HG03025 (cell line): Measurements from ENCODE around the gene PGLYRP2.

Source experiments
- ATAC-seq: cut with Tn5 transposase; IDR thresholded peaks from one replicate; pipeline ENCODE4 v1.9.1; 2021; ENCODE audit warnings: mild to moderate bottlenecking, moderate library complexity; ENCODE audit not compliant: unreplicated experiment, low FRiP score

PGLYRP2 gene

DNA sequence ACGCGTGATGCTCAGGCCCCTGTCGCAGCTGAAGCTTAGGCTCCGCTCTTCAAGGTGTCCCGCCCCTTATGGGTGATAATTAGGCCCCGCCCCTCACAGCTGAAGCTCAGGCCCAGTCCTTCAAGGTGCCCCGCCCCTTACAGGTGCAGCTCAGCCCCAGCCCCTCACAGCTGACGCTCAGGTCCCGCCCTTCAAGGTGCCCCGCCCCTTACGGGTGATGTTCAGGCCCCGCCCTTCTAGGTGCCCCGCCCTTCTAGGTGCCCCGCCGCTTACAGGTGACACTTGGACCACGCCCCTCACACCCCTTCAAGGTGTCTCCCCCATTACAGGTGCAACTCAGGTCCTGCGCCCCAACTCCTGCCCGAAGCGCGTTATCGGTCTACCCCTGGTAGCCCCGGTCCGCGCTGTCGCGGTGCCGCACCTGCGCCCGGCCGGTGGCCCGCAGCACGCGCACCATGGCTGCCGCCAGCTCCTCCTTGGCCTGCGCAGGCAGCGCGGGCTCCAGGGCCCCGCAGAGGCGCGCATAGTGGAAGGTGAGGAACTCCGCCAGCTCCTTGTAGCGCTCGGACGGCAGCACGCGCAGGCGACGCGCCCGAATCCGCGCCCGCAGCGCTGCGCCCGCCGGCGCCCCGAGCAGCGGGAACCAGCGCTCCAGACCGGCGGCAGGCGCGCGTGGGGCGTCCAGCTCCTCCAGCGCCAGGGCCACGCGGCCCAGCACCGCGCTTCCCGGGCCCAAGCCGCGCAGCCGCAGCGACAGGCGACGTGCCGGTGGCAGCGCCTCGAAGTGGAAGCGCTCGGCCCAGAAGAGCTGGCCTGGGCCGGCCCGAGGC, 22.2 kb downstream of the PGLYRP2 start:
- ATAC-seq: no peak

GRCh38 chr19:15456441-15456840, 22.9 kb downstream of the PGLYRP2 start:
- ATAC-seq: no peak

- no peak for ATAC-seq
These were observed 23.3 kb downstream of the PGLYRP2 start for GRCh38 chr19:15455996-15456395.

GRCh38 chr19:15453906-15454860, 25.1 kb downstream of the PGLYRP2 start:
- ATAC-seq: no peak

GRCh38 chr19:15453091-15453578, 26.2 kb downstream of the PGLYRP2 start:
- no peak for ATAC-seq

DNA sequence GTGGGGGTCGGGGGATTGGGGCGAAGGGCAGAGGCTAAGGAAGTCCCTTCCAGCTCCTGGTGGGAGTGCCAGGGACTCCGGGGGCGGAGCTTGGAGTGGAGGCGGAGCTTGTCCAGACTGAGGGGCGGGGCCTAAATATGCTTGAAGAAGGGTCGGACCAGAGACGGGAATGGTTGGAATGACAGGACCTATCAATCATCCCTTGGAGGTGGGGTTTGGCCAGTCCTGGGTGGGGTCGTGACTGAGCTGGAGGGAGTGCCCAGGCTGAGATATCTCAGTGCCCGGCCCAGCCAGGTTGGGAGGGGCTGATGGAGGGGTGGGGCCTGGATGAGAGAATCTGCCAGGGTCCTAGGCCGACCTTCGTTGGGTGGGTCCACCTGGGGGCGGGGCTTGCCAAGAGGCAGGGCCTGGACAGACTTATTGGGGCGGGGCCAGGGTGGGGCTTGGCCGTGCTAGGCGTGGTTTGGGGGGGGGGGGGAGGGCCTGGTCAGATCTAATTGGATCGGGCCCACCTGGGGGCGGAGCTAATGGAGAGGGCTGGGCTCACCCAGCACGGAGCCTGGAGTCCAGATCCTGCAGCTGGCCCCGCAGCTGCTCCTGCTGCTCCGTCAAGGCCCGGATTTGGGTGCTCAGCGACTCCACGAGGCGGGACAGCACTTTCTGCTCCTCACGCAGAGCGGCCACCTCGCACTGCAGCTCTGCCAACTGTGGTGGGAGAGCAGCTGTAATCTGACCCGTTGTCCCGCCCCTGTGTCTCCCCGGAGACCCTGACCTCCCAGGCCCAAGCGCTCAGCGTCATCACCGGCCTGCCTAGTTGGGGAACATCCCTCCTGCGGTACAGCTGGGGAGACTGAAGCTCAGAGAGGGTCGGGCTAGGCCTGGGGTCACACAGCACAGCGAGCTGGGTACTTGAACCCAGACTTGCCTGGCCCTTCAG, 26.9 kb downstream of the PGLYRP2 start:
- ATAC-seq: no peak

DNA sequence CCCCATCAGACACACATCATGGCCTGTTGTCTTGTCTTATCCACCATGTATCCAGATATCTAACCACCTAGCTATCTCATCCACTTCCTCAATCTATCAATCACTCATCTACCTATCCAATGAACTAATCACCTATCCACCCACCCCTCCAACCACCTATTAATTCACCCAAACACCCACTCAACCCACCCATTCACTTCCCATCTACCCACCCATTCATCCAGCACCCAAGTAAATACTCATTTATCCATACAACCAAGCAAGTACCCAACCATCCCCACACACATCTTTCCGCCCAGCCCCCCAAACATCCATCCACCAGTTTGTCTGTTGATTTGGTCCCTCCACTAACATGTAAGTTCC, 28.8 kb downstream of the PGLYRP2 start:
- no peak for ATAC-seq

GRCh38 chr19:15449620-15450527, 29.4 kb downstream of the PGLYRP2 start, which contains the start of gene WIZ:
Gene WIZ (minus strand): TSS chr19:15449956. CDS start chr19:15448307, 1,649 bp downstream.
- no peak for ATAC-seq

DNA sequence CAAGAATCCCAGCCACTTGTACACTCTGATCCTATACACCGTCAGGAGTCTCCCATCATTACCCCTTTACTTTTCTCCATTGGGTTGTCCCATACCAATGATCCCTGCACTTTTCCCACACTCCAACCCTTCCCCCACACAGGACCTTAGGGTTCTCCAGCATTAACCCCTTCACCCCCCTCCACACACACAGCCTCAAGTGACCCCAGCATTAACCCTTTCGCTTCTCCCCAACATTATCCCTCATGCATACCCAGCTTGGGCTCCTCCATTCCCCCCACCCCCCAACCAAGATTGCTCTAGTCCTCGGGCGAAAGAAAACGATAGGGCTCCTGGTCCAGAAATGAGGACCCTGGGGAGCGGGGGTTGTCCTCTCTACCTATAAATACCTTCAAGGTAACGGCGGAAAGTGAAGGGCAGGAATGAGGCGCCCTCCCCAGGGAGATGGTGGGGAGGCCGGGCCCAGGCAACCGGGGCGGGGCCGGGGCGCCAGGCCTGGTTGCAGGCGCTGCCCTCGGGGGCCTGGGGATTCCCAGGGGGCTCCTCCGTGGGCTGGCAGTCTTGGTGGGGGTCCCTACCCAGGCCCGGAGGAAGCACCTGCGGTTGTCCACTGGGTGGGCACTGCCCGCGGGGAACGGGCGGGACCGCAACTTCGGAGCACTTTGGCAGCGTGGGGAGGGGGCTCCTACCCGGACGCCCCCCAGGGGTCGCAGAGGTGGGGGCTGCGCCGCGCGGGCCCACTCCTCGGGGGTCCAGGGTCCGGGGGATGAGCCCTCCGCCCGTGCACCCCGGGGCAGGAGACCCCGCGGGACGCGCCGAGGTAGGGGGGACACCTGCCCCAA, 30.3 kb downstream of the PGLYRP2 start:
- ATAC-seq: no peak

GRCh38 chr19:15448044-15448777, 31.1 kb downstream of the PGLYRP2 start:
- no peak for ATAC-seq

DNA sequence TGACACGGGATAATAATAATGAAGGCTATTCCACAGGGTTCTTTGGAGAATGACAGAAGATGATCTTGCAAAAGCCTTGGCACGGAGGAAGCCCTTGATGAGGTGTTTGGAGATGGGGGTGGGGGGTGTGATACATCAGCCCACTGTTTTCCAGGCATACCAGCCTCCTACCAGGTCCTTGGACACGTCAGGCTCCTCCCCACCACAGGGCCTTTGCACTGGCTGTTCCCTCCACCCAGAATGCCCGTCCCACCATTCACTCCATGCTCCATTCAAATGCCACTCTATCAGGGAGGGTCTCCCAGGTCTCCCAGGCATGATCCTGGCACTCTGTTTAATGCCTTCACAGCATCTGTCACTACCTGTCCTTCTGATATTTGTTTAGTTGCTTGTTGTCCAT, 32.2 kb downstream of the PGLYRP2 start:
- no peak for ATAC-seq

DNA sequence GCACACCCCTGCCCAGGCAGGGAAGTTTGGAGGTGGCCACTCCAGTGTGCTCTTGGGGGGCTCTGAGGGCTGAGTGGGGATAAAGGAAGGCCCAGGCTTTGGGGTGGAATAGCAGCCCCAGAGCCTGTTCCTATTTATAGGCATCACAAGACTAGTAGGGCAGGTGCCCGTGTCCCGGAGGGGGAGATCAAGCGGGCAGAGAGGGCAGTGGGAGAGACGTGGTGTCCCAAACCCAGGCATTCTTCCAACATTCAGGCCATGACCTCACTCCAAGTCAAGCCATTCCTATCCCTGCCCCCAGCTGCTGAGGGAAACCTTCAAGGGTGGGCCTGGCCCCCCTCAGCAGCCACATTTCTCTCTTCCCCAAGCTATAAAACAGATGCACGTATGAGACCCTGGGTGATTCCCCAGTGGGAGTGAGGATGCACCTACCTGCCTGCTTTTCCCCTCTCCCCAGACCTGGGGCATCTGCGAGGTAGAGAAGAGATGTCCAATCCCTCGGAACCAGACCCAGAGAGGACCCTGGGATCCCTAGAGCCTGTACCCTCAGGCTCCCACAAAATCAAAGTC, 33.4 kb downstream of the PGLYRP2 start:
- ATAC-seq: no peak

DNA sequence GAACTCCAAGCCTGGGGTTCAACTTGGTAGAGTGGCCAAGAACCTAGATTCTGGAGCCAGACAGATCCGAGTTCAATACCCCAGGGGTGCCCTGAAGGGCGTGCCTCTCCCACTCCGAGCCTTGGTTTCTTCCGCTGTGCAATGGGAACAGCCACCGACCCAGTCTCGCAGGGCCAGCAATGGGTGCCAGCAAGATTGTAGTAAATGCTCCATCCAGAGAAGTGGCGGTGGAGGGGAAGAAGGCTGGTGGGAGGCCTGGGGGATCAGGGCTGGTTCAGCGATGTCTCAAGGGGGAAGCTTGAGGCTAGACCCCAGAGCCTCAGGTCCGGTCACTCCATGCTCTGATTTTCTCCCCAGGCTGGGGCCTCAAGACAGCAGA, 34.1 kb downstream of the PGLYRP2 start:
- no peak for ATAC-seq

- ATAC-seq: no peak
These were observed 34.6 kb downstream of the PGLYRP2 start for GRCh38 chr19:15444505-15445226.

DNA sequence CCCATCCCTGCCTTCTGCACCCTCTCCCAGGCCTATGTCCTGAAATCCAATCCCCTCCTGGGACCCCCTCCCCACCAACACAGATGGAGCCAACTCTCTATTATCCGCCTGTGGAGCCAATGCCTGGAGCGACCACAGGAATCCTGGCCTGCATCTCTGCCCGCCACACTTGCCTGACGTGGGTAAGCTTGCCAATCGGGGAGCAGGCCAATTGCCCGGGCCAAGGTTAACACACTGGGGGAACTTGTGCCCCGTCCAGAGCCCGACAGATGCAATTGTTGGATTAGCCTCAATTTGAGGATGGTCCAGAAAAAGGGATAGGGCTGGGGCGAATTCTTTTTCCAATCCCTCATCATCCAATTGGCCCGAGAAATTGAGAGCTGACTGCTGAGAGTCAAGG, 35.5 kb downstream of the PGLYRP2 start:
- no peak for ATAC-seq

- ATAC-seq: no peak
These were observed 36.0 kb downstream of the PGLYRP2 start for GRCh38 chr19:15443325-15443724.
